HCT116 (cell line): ENCODE results near the gene SUSD2.

Experiments
- ELF1 ChIP-seq: IDR thresholded peaks from 2 replicates; pipeline ENCODE4 v1.6.1; 2012; ENCODE audit warnings: low read depth, borderline replicate concordance
- EZH2 ChIP-seq: fragments of 200-600 bp; sonication (generic); IDR thresholded peaks from 2 replicates; pipeline ENCODE4 v1.6.1; 2017; ENCODE audit warnings: antibody characterized with exemption, mixed run types
- EZH2phosphoT487 ChIP-seq: fragments of 200-600 bp; IDR thresholded peaks from 2 replicates; pipeline ENCODE4 v1.6.1; 2018; ENCODE audit warnings: antibody characterized with exemption, borderline replicate concordance
- POLR2A ChIP-seq: IDR thresholded peaks from 2 replicates; pipeline ENCODE4 v1.7.0; 2011; ENCODE audit warnings: borderline replicate concordance; ENCODE audit not compliant: insufficient read depth, insufficient read length; ENCODE audit errors: extremely low read depth
- RAD21 ChIP-seq: IDR thresholded peaks from 2 replicates; pipeline ENCODE4 v1.6.1; 2012; ENCODE audit warnings: low read depth, mild to moderate bottlenecking
- YY1 ChIP-seq: IDR thresholded peaks from 2 replicates; pipeline ENCODE4 v1.6.1; 2011; ENCODE audit warnings: low read length, low read depth, moderate library complexity, mild to moderate bottlenecking; ENCODE audit not compliant: insufficient replicate concordance; ENCODE audit errors: extremely low read depth
- ZFX ChIP-seq: fragments of 450-650 bp; IDR thresholded peaks from 2 replicates; pipeline ENCODE4 v1.6.1; 2017
- ZNF274 ChIP-seq: fragments of 200-500 bp; sonication (Bioruptor generic); IDR thresholded peaks from 2 replicates; pipeline ENCODE4 v1.6.1; 2014; ENCODE audit warnings: mild to moderate bottlenecking, low read depth, low read length, inconsistent platforms
- TF ChIP-seq, protein P1 (sequence below), 3 experiments: fragments of 200-600 bp in 1 of 3; sonication (generic) in 1 of 3; IDR thresholded peaks in 2 of 3; conservative IDR thresholded peaks in 1 of 3; 2 replicates each; pipeline ENCODE4 v1.5.1; 2012 to 2017; ENCODE audit warnings: low read depth in 2 of 3, low read length in 2 of 3, antibody characterized with exemption in 1 of 3, borderline replicate concordance in 1 of 3, control low read depth in 1 of 3, mild to moderate bottlenecking in 1 of 3, mixed read lengths in 1 of 3, mixed run types in 1 of 3, moderate library complexity in 1 of 3; ENCODE audit not compliant: insufficient read depth in 1 of 3
- TF ChIP-seq, protein P2 (sequence below): IDR thresholded peaks from 2 replicates; pipeline ENCODE4 v1.6.1; 2012
- TF ChIP-seq, protein P3 (sequence below): IDR thresholded peaks from 2 replicates; pipeline ENCODE4 v1.6.1; 2012; ENCODE audit warnings: low read depth
- TF ChIP-seq, protein P4 (sequence below): IDR thresholded peaks from 2 replicates; pipeline ENCODE4 v1.6.1; 2012

DNA sequence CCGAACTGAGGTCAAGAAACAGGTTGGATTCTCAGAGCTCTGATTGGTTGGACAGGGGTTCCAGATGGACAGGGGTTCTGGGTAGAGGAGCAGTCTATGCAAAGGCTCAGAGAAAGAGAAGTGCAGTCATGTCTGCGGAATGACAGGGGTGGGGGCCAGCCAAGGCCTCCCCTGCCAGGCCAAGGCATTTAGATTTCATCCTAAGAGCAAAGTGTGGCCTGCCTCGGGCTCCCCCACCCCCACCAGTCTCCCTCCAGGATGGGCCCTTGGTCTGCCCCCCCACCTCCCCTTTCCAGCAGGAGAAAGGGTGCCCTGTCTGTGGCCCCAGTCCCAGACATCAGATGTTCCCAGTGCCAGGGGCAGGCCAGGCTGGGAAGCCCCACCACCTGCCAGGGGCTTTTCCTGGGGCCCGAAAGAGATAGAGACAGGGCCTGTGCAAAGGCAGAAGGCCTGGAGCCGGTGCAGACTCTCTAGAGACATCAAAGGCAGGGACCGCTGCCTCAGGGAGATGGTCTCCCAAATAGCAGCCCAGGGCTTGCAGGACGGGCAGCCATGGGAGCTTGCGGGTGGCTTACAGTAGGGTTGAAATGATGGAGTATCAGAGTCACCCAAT, 9.4 kb downstream of the SUSD2 start:
- TF ChIP-seq, protein P1, sequence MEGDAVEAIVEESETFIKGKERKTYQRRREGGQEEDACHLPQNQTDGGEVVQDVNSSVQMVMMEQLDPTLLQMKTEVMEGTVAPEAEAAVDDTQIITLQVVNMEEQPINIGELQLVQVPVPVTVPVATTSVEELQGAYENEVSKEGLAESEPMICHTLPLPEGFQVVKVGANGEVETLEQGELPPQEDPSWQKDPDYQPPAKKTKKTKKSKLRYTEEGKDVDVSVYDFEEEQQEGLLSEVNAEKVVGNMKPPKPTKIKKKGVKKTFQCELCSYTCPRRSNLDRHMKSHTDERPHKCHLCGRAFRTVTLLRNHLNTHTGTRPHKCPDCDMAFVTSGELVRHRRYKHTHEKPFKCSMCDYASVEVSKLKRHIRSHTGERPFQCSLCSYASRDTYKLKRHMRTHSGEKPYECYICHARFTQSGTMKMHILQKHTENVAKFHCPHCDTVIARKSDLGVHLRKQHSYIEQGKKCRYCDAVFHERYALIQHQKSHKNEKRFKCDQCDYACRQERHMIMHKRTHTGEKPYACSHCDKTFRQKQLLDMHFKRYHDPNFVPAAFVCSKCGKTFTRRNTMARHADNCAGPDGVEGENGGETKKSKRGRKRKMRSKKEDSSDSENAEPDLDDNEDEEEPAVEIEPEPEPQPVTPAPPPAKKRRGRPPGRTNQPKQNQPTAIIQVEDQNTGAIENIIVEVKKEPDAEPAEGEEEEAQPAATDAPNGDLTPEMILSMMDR (IDR thresholded peaks at IDR 0.05 in 2 of 3, conservative IDR thresholded peaks at IDR 0.05 in 1 of 3; ENCODE audit: borderline replicate concordance in 1 of 3, insufficient read depth in 1 of 3, low read depth in 2 of 3, low read length in 2 of 3), result no peak
- TF ChIP-seq POLR2A (no peak), EZH2 (no peak), YY1 (no peak), RAD21 (peak; percentile 22; the same call in 1 of the 2 replicates), ELF1 (no peak), ZNF274 (no peak), ZFX (no peak), EZH2phosphoT487 (no peak)
- TF ChIP-seq, protein P2, sequence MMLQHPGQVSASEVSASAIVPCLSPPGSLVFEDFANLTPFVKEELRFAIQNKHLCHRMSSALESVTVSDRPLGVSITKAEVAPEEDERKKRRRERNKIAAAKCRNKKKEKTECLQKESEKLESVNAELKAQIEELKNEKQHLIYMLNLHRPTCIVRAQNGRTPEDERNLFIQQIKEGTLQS, result no peak
- TF ChIP-seq, protein P3, sequence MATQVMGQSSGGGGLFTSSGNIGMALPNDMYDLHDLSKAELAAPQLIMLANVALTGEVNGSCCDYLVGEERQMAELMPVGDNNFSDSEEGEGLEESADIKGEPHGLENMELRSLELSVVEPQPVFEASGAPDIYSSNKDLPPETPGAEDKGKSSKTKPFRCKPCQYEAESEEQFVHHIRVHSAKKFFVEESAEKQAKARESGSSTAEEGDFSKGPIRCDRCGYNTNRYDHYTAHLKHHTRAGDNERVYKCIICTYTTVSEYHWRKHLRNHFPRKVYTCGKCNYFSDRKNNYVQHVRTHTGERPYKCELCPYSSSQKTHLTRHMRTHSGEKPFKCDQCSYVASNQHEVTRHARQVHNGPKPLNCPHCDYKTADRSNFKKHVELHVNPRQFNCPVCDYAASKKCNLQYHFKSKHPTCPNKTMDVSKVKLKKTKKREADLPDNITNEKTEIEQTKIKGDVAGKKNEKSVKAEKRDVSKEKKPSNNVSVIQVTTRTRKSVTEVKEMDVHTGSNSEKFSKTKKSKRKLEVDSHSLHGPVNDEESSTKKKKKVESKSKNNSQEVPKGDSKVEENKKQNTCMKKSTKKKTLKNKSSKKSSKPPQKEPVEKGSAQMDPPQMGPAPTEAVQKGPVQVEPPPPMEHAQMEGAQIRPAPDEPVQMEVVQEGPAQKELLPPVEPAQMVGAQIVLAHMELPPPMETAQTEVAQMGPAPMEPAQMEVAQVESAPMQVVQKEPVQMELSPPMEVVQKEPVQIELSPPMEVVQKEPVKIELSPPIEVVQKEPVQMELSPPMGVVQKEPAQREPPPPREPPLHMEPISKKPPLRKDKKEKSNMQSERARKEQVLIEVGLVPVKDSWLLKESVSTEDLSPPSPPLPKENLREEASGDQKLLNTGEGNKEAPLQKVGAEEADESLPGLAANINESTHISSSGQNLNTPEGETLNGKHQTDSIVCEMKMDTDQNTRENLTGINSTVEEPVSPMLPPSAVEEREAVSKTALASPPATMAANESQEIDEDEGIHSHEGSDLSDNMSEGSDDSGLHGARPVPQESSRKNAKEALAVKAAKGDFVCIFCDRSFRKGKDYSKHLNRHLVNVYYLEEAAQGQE, result no peak
- TF ChIP-seq, protein P4, sequence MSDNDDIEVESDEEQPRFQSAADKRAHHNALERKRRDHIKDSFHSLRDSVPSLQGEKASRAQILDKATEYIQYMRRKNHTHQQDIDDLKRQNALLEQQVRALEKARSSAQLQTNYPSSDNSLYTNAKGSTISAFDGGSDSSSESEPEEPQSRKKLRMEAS, result no peak
